Iris pigment epithelial cell (primary cell): Measurements from ENCODE around the gene EVI2A.

Experiments used
- DNase-seq: peaks from one replicate; pipeline ENCODE4 v3.0.0-alpha.2; 2011; ENCODE audit warnings: low read depth

EVI2A gene

GRCh38 chr17:31273516-31273915 lies 47.9 kb downstream of the EVI2A start:
- DNase-seq: no peak

DNA sequence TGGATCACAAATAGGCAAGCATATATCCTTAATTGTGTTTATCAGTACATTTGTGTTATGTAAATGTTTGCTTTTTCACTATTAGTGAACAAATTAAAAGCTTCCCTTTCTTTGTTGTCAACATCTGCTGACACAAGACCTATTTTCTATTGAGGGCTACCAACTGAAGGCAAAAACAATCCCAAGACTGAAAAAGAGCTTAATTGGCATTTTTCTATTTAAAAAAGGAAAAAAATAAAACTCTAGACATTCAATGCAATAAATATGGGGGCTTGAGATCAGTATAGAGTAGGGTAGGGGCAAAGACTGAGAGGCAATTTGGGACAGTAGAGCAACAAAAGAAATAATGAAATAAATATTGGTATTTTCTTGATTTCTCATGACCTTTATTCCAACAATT lies 48.6 kb downstream of the EVI2A start:
- DNase-seq: no peak

GRCh38 chr17:31272236-31272635 lies 49.2 kb downstream of the EVI2A start:
- no peak for DNase-seq

DNA sequence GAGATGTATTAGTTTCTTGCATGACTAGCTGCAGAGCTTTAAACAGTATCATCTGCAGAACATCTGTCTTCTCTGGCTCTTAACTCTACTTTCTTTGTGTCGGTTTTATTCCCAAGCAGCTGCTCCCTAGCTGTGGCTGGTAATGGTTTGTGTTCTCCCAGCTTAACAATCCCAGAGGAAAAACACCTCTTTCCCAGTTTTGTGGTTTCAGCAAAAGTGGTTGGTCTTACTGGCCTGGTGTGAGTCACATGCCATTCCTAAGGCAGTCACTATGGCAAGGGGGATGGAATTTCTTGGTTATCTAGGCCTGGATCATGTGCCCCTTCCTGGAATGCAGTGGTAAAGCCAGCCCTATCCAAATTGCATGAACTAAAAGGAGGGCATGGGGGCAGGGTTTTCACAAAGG lies 51.8 kb downstream of the EVI2A start:
- DNase-seq: peak; percentile 81

- no peak for DNase-seq
Observed at GRCh38 chr17:31269036-31269577, 52.3 kb downstream of the EVI2A start.
